Measurements from ENCODE around the gene ADCY2. TPM values are rescaled to one million over a fixed set of nuclear protein-coding genes. Genes with fewer than 3 reads are reported as not detected.

The ADCY2 gene
- 1 to 10 TPM in 3 of 4 donors, under 1 TPM in 1; 0.34 to 2.7 (median 1.5) TPM for total RNA-seq

- H3K4me3 ChIP-seq (replicated peaks in 1 of 3) = peak within 1 kb of the TSS in 1 of 3 donors; percentile 20
- H3K9me3 ChIP-seq = no peaks in the 10 kb centered on the region
- WGBS, 2 donors = 0 to 1% methylated on average over 18 to 26 of the region's 121 CpGs
- TF ChIP-seq POLR2A (IDR thresholded peaks at IDR 0.05) (no peak), CTCF (IDR thresholded peaks at IDR 0.05) (no peak)
- intact Hi-C loops (cut with DNase I) = no loop called here
- no peaks in the 10 kb centered on the region for H3K36me3 ChIP-seq
- peaks cover 0 to 13% of the 10 kb centered on the region in 2 donors for H3K4me1 ChIP-seq
- no peak within 1 kb of the TSS for H3K27ac ChIP-seq
- peak in 1 of 2 donors; percentile 7 for DNase-seq
- H3K27me3 ChIP-seq = peaks cover 6% of the 10 kb centered on the region
Measured at GRCh38 chr5:7395947-7396712, at the start of gene ADCY2. Gene ADCY2, plus strand, starts transcription at chr5:7396138. Its CDS starts 159 bp downstream, at chr5:7396297.

DNA sequence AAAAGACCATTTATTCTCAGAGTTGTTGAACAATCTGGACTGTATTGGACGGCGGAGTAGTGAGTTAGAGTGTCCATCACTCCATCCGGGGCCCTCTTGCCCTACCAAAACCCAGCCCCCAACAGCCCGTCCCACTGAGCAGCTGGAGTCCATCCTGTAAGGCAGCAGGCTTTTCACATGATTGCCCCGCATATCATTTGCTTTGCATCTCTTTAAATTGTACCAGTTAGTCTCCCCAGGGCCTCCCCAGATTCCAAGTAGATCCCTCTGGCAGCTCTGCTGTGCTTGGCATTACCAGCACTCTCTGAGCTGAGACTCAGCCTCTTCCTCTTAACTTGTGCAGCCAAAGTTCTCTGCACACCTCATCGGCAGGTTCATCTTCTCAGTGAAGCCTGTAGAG lies 48.6 kb upstream of the ADCY2 start:
- no peak for DNase-seq
- WGBS, 2 donors = 66 to 68% methylated on average over 6 of the region's 6 CpGs
- no peak for TF ChIP-seq CTCF (IDR thresholded peaks at IDR 0.05)
- no peak for TF ChIP-seq POLR2A (IDR thresholded peaks at IDR 0.05)
- no peaks in the 10 kb centered on the region for H3K27me3 ChIP-seq
- no peak overlapping the region for H3K27ac ChIP-seq
- intact Hi-C loops (cut with DNase I) = no loop called here
- no peaks in the 10 kb centered on the region for H3K4me1 ChIP-seq
- no peaks in the 10 kb centered on the region for H3K9me3 ChIP-seq
- no peak overlapping the region for H3K4me3 ChIP-seq (replicated peaks in 1 of 3)
- H3K36me3 ChIP-seq = no peaks in the 10 kb centered on the region

DNA sequence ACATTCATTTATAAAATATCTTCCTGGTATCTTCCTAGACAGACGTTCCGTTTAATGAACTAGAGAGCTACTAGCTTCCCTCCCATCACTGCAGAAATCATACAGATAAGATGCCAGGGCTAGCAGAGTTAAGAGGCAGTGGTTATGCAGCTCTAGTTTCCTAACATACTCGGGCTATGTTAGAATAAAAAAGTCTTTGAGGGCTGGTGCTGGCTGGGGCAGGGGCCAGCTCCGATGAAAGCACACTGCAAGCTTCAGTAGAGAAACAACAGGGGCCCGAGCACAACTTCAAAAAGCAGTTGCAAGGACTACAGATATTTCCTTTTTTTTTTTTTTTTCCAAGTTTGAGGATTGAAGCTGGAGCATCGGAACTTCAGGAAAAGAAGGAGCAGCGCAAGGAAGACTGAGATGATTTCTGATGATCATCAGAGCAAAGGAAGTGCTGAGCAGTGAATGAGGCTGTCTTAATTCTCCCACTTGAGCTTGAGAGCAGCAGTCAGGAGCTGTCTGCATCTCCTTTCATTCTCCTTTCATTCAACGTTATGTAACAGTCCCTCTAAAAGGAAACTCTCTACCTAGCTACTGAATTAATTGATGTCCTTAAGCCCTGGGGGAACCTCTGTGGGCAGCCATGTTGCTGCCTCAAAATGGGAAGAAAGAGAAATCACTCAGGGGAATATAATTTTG lies 47.6 kb upstream of the ADCY2 start:
- Histone ChIP-seq H3K36me3 (no peaks in the 10 kb centered on the region), H3K4me3 (replicated peaks in 1 of 3) (no peak overlapping the region), H3K9me3 (no peaks in the 10 kb centered on the region), H3K27me3 (no peaks in the 10 kb centered on the region), H3K4me1 (no peaks in the 10 kb centered on the region), H3K27ac (no peak overlapping the region)
- TF ChIP-seq POLR2A (IDR thresholded peaks at IDR 0.05) (no peak), CTCF (IDR thresholded peaks at IDR 0.05) (no peak)
- intact Hi-C loops (cut with DNase I) = no loop called here
- DNase-seq = no peak
- 21 to 28% methylated on average over 8 of the region's 8 CpGs for WGBS, 2 donors

DNA sequence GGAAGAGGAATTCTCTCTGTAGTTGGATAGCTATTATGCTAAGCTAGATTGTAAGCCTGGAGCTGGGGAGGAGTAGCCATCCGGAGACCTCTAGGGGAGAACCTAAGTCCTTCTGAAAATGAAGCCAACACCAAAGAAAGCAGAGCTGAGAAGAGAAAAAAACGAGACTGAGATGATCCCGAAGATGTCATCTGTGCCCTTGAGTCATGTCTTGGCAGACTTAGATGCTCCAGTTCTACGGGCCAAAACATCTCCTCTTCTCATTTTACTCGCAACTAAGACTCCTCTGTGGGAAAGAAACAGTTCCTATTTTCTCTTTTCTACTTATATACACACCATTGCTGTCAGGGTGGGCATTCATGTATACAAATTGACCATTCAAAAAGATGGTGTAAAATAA lies 34.3 kb upstream of the ADCY2 start:
- TF ChIP-seq CTCF (IDR thresholded peaks at IDR 0.05) (no peak), POLR2A (IDR thresholded peaks at IDR 0.05) (no peak)

More for the DNA sequence above, 34.3 kb upstream of the ADCY2 start:
- Histone ChIP-seq H3K4me3 (replicated peaks in 1 of 3) (no peak overlapping the region), H3K36me3 (no peaks in the 10 kb centered on the region), H3K27ac (no peak overlapping the region), H3K9me3 (no peaks in the 10 kb centered on the region), H3K4me1 (no peaks in the 10 kb centered on the region), H3K27me3 (no peaks in the 10 kb centered on the region)
- intact Hi-C loops (cut with DNase I) = no loop called here
- no peak for DNase-seq
- WGBS, 2 donors = 71 to 80% methylated on average over 5 of the region's 5 CpGs
